Smooth muscle cell of the brain vasculature (primary cell): ENCODE measurements around the gene DISC1.
"Not testable (repeated sequence)": the region's sequence is repeated elsewhere in the genome, so short reads cannot be mapped to it uniquely, and the experiment has no call there.

Experiments
- DNase-seq: peaks from one replicate; pipeline ENCODE4 v3.0.0-alpha.2; 2012; ENCODE audit warnings: low read depth, low spot score

The DISC1 gene

GRCh38 chr1:231605149-231606100 is 21.2 kb upstream of the DISC1 start:
- DNase-seq = no peak

DNA sequence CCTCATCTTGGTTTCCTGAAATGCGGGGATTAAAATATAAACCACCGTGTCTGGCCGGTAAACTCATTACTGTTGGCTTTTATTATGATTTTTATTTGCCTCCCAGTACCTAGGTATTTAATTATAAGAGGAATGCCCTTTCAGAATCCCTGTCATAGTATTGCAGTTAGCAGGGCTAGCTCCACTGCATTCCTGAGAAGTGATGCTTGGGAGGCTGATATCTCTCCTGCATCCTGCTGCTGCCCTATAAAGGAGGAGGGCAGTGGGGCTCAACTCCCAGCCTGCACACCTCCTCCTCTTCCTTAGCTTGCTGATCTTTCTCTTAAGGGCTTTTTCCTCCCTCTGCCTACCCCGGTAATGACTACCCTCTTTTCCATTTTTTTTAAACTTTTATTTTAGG is 19.9 kb upstream of the DISC1 start:
- no peak for DNase-seq

GRCh38 chr1:231610388-231610787 is 16.2 kb upstream of the DISC1 start:
- no peak for DNase-seq

- no peak for DNase-seq
Observed at GRCh38 chr1:231611111-231611510, 15.5 kb upstream of the DISC1 start.

GRCh38 chr1:231611851-231612250 is 14.7 kb upstream of the DISC1 start:
- no peak for DNase-seq

DNA sequence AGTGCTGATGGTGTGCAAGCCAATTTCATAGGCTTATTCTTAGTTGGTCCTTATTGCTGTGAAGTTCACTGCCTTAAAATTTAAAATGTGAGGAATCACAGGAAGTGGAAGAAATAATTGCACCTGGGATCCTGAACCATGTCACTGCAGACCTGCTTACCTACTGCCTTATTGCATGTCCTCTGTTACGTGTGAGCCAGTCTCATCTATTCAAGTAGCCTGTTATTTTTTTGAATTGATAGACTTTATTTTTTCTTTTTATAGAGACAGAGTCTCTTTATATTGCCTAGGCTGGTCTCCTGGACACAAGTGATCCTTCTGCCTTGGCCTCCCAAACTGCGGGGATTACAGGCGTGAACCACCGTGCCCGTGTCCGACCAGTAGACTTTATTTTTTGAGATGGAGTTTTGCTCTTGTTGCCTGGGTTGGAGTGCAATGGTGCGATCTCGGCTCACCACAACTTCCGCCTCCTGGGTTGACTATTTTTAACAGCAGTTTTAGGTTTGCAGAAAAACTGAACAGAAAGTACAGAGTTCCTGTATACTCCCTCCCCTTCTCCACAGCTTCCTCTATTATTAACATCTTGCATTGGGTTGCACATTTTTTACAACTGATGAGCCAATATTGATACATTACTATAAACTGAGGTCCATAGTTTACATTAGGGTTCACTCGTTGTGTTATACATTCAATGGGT is 14.0 kb upstream of the DISC1 start:
- DNase-seq = no peak

GRCh38 chr1:231613419-231614349 is 12.9 kb upstream of the DISC1 start:
- DNase-seq = no peak

GRCh38 chr1:231616667-231617066 is 9.9 kb upstream of the DISC1 start:
- no peak for DNase-seq

GRCh38 chr1:231618609-231619256 is 7.9 kb upstream of the DISC1 start:
- DNase-seq = no peak

DNA sequence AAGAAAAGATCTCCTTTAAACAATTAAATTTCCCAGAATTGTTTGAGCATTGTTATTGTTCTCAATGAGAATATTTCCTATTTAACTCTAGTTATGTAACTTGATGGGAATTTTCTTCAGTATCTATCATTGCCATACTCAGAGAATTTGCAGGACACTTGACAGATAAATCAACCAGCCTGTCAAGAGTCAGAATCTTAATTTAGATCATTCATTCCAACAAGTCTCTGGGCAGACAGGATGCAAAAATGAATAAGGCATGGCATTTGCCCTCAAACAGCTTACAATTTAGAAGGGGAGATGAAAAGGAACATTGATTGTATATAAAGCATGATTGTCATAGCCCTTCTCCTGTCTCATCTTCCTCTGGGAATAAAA is 7.3 kb upstream of the DISC1 start:
- no peak for DNase-seq

DNA sequence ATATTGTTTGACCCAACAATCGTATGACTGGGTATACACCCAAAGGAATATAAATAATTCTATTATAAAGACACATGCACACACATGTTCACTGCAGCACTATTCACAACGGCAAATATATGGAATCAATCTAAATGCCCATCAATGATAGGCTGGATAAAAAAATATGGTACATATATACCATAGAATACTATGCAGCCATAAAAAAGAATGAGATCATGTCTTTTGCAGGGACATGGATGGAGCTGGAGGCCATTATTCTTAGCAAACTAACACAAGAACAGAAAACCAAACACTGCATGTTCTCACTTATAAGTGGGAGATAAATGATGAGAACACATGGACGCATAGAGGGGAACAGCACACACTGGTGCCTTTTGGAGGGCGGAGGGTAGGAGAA is 1.5 kb upstream of the DISC1 start:
- DNase-seq = not testable (repeated sequence)

- no peak for DNase-seq
Observed at GRCh38 chr1:231625975-231626534, 535 bp upstream of the DISC1 start.

DNA sequence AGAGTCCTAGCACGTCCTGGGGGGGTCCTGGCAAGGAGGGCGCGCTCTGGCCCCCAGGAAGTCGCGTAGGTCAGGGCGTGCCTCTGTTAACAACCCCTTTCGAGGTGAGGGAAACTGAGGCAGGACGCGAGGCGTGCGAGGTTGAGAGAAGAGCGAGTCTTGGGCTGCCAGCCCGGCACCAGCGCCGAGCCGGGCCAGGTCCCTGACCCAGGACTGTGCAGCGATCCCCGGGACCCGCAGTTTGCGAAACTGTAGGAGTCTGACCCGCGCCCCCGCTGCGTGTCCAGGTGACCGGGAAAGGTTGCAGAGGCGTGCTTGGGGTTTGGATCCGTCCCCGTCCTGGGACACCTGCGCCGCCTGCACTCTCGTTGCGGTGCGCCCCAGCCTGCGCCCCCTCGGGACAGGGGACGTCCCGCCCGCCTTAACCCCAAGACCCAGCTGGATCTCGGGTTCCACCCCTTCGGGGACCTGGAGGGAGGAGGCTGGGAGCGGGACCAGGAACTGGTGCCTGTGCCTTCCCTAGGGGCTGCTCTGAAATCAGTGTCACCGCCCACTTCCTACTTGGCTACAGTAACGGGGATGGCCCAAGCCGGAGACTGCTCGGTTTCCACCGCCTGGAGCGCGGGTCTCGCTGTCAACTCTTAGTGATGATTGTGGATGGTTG is 493 bp downstream of the DISC1 start:
- DNase-seq = no peak

DNA sequence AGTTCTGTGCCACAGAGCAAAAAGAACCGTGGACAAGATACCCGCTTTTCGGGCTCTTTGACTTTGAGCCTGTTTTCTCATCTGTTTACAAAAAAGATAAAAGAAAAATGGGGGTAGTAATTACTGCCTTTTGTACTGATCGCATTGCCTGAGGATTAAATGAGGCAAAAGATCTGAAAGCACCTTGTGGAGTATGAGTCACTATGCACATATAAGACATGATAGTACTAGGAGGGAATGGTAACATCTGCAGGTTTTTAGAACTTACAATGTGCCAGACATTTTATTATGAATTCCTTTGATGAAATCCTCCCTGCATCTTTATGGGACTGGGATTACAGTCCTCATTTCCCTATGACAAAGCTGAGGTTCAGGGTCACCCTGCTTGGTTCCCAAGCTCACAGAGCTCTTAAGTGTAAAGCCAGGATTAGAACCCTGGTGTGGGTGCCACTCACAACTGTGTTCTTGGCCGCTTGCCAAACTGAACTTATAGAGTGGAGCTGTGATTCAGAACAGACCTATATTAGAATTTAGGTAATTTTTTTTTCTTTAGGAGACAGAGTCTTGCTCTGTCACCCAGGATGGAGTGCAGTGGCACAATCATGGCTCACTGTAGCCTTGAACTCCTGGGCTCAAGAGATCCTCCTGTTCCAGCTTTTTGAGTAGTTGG is 1.8 kb downstream of the DISC1 start:
- no peak for DNase-seq

DNA sequence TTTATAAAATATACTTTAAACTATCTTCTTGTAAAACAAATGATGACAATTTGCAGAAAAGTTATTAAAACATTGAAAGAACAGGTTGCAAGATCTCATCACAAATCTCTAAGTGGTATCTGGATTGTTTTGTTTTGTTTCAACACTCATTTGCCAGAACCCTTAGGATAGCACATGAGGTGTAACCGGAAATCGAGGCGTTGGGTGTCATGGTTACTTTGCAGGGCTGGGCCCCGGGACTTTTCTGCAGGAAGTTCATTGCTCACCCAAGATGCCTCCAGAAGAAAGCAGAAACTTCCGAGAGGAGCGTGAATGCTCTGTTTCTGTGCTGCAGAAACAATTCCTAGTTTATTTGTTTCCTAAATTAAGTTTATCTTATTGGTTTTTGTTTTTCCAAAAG is 2.5 kb downstream of the DISC1 start:
- no peak for DNase-seq

GRCh38 chr1:231630558-231631205 is 4.1 kb downstream of the DISC1 start:
- DNase-seq = no peak

DNA sequence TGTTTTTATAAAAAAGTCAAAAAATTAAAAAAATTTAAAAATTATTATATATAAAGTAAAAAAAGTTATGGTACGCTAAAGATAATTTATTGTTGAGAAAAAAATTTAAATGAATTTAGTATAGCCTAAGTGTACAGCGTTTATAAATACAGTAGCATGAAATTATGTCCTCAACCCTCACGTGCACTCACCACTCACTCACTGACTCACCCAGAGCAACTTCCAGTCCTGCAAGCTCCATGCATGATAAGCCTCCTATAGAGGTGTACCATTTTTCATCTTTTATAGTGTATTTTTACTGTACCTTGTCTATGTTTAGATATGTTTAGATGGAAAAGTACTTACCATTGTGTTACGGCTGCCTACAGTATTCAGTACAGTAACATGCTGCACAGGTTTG is 5.1 kb downstream of the DISC1 start:
- DNase-seq = no peak

- no peak for DNase-seq
Observed at GRCh38 chr1:231632119-231632518, 5.5 kb downstream of the DISC1 start.

DNA sequence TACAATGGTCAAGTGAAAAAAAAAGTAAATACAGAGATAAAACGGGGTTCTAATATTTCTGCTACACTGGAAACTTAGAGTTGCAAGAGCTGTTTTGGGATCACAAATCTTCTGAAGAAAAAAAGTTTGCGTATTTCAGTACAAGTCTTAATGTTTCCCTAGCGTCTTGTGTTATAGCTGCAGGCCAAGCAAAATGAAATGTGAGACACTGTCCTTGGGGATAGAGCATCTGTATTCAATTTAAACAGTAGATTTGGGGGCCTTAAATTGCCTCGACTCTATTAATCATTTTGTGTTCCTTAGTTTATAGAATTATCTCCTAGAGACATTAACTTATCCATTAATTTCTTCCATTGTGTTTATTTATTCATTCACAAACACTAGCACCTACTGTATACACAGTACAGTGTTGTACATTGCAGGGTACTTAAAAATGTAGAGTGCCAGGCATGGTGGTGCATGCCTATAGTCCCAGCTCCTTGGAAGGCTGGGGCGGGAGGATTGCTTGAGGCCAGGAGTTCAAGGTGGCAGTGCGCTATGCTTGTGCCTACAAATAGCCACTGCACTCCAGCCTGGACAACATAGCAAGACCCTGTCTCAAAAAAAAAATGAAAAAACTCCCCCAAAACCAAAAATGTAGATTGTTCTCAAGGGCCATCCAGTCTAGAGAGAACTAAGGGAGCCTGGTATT is 7.9 kb downstream of the DISC1 start:
- DNase-seq = no peak
